Measurements from ENCODE around the gene SIAH1. TPM values are rescaled to one million over a fixed set of nuclear protein-coding genes. Genes with fewer than 3 reads are reported as not detected.

The SIAH1 gene
- polyA plus RNA-seq, 1 donor from 2014 or later: 96.6 TPM

DNA sequence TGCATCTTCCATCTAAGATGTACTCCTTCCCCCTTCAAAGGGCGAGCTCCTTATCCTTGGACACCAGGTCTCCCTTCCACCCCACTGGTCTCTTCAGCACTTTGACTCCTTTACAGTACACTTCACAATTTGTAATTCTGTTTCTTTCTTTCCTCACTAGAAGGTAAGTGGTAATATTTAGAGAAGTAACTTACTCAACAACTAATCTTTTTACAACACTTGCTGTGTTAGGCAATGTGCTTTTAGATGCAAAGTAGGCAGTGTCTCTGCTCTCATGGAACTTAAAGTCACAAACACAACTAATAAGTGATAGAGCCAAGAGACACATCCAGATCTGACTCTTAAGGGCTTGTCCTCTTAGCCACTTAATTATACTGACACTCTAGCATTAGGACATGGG is 6.4 kb downstream of the SIAH1 start:
- Histone ChIP-seq H3K36me3 (ENCODE audit: insufficient read depth, low read length) (no peaks in the 10 kb centered on the region), H3K27ac (ENCODE audit: low read length) (no peak overlapping the region), H3K4me2 (ENCODE audit: low read length) (no peak overlapping the region), H3K9ac (ENCODE audit: low read length) (no peak overlapping the region), H2AFZ (ENCODE audit: low read depth, low read length) (no peak overlapping the region), H3F3A (ENCODE audit: insufficient read depth, low read length, poor library complexity, severe bottlenecking) (no peaks in the 10 kb centered on the region), H3K79me2 (replicated peaks; ENCODE audit: insufficient read depth, low read length) (peaks cover 98% of the 10 kb centered on the region), H3K4me3 (ENCODE audit: low read length) (no peak overlapping the region), H3K27me3 (ENCODE audit: insufficient read depth, low read depth, low read length) (no peaks in the 10 kb centered on the region), H3K9me2 (ENCODE audit: insufficient read depth, low read length) (no peaks in the 10 kb centered on the region), H4K20me1 (ENCODE audit: insufficient read depth) (peaks cover 21% of the 10 kb centered on the region), H3K9me3 (ENCODE audit: low read length) (no peaks in the 10 kb centered on the region)
- TF ChIP-seq POLR2AphosphoS5 (IDR thresholded peaks at IDR 0.05) (no peak), EP300 (conservative IDR thresholded peaks at IDR 0.05; ENCODE audit: poor library complexity, severe bottlenecking) (no peak), TAF1 (IDR thresholded peaks at IDR 0.05; ENCODE audit: low read depth) (no peak), EZH2 (IDR thresholded peaks at IDR 0.05; ENCODE audit: borderline replicate concordance, insufficient read depth, low read length, poor library complexity, severe bottlenecking) (no peak), SMC3 (conservative IDR thresholded peaks at IDR 0.05; ENCODE audit: poor library complexity) (no peak), RAD21 (conservative IDR thresholded peaks at IDR 0.05) (no peak), MXI1 (conservative IDR thresholded peaks at IDR 0.05; ENCODE audit: poor library complexity, severe bottlenecking) (no peak)
- TF ChIP-seq, protein P1, sequence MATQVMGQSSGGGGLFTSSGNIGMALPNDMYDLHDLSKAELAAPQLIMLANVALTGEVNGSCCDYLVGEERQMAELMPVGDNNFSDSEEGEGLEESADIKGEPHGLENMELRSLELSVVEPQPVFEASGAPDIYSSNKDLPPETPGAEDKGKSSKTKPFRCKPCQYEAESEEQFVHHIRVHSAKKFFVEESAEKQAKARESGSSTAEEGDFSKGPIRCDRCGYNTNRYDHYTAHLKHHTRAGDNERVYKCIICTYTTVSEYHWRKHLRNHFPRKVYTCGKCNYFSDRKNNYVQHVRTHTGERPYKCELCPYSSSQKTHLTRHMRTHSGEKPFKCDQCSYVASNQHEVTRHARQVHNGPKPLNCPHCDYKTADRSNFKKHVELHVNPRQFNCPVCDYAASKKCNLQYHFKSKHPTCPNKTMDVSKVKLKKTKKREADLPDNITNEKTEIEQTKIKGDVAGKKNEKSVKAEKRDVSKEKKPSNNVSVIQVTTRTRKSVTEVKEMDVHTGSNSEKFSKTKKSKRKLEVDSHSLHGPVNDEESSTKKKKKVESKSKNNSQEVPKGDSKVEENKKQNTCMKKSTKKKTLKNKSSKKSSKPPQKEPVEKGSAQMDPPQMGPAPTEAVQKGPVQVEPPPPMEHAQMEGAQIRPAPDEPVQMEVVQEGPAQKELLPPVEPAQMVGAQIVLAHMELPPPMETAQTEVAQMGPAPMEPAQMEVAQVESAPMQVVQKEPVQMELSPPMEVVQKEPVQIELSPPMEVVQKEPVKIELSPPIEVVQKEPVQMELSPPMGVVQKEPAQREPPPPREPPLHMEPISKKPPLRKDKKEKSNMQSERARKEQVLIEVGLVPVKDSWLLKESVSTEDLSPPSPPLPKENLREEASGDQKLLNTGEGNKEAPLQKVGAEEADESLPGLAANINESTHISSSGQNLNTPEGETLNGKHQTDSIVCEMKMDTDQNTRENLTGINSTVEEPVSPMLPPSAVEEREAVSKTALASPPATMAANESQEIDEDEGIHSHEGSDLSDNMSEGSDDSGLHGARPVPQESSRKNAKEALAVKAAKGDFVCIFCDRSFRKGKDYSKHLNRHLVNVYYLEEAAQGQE (IDR thresholded peaks at IDR 0.05; ENCODE audit: borderline replicate concordance): no peak
- TF ChIP-seq, protein P2, sequence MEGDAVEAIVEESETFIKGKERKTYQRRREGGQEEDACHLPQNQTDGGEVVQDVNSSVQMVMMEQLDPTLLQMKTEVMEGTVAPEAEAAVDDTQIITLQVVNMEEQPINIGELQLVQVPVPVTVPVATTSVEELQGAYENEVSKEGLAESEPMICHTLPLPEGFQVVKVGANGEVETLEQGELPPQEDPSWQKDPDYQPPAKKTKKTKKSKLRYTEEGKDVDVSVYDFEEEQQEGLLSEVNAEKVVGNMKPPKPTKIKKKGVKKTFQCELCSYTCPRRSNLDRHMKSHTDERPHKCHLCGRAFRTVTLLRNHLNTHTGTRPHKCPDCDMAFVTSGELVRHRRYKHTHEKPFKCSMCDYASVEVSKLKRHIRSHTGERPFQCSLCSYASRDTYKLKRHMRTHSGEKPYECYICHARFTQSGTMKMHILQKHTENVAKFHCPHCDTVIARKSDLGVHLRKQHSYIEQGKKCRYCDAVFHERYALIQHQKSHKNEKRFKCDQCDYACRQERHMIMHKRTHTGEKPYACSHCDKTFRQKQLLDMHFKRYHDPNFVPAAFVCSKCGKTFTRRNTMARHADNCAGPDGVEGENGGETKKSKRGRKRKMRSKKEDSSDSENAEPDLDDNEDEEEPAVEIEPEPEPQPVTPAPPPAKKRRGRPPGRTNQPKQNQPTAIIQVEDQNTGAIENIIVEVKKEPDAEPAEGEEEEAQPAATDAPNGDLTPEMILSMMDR (IDR thresholded peaks at IDR 0.05; ENCODE audit: poor library complexity, severe bottlenecking): no peak

DNA sequence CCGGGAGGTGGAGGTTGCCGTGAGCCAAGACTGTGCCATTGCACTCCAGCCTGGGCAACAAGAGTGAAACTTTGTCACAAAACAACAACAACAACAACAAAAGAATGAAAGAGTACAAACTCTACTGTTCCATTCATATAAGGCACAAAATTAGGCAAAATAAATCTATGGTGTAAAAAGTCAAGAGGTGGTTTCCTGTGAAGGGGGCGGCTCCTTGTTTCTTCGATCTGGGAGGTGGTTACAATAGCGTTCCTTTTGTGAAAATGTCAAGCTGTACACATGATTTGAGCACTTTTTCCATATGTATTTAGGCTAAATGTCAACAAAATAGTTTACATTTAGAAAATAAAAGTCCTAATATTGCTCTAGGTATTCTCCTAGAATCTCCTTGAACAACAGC is 6.9 kb downstream of the SIAH1 start:
- no peak overlapping the region for H3K4me2 ChIP-seq (ENCODE audit: low read length)

More for the DNA sequence above, 6.9 kb downstream of the SIAH1 start:
- Histone ChIP-seq H3K9ac (ENCODE audit: low read length) (no peak overlapping the region), H3K36me3 (ENCODE audit: insufficient read depth, low read length) (no peaks in the 10 kb centered on the region), H2AFZ (ENCODE audit: low read depth, low read length) (no peak overlapping the region), H3K9me3 (ENCODE audit: low read length) (no peaks in the 10 kb centered on the region), H3F3A (ENCODE audit: insufficient read depth, low read length, poor library complexity, severe bottlenecking) (no peaks in the 10 kb centered on the region), H3K79me2 (replicated peaks; ENCODE audit: insufficient read depth, low read length) (peaks cover 98% of the 10 kb centered on the region), H4K20me1 (ENCODE audit: insufficient read depth) (peaks cover 24% of the 10 kb centered on the region), H3K4me3 (ENCODE audit: low read length) (no peak overlapping the region), H3K27me3 (ENCODE audit: insufficient read depth, low read depth, low read length) (no peaks in the 10 kb centered on the region), H3K27ac (ENCODE audit: low read length) (no peak overlapping the region), H3K9me2 (ENCODE audit: insufficient read depth, low read length) (no peaks in the 10 kb centered on the region)
- TF ChIP-seq SMC3 (conservative IDR thresholded peaks at IDR 0.05; ENCODE audit: poor library complexity) (no peak), RAD21 (conservative IDR thresholded peaks at IDR 0.05) (no peak), TAF1 (IDR thresholded peaks at IDR 0.05; ENCODE audit: low read depth) (no peak), POLR2AphosphoS5 (IDR thresholded peaks at IDR 0.05) (no peak), EZH2 (IDR thresholded peaks at IDR 0.05; ENCODE audit: borderline replicate concordance, insufficient read depth, low read length, poor library complexity, severe bottlenecking) (no peak), EP300 (conservative IDR thresholded peaks at IDR 0.05; ENCODE audit: poor library complexity, severe bottlenecking) (no peak), MXI1 (conservative IDR thresholded peaks at IDR 0.05; ENCODE audit: poor library complexity, severe bottlenecking) (no peak)
- TF ChIP-seq, protein P1 (IDR thresholded peaks at IDR 0.05; ENCODE audit: borderline replicate concordance): no peak
- TF ChIP-seq, protein P2 (IDR thresholded peaks at IDR 0.05; ENCODE audit: poor library complexity, severe bottlenecking): no peak

Data from neural cell (in vitro differentiated cells).